DMS 273 (cell line): ENCODE measurements around the gene NOTCH4.

Source experiments
- DNase-seq: peaks from one replicate; lab custom pipeline; 2025; ENCODE audit not compliant: unreplicated experiment; lab: John Stamatoyannopoulos, UW

NOTCH4 gene

GRCh38 chr6:32167761-32168262, 56.1 kb downstream of the NOTCH4 start:
- DNase-seq, result no peak

- DNase-seq, result no peak
These were observed 56.6 kb downstream of the NOTCH4 start for GRCh38 chr6:32167154-32167760.

- DNase-seq, result peak; percentile 27
These were observed 57.3 kb downstream of the NOTCH4 start for GRCh38 chr6:32166411-32167061.

- no peak for DNase-seq
These were observed 59.6 kb downstream of the NOTCH4 start, which contains the start of gene EGFL8 for GRCh38 chr6:32164295-32164694. Gene EGFL8 (plus strand): TSS chr6:32164595. CDS start chr6:32166166, 1,571 bp downstream.

GRCh38 chr6:32163559-32164258, 60.2 kb downstream of the NOTCH4 start:
- no peak for DNase-seq

GRCh38 chr6:32158052-32158451, 65.8 kb downstream of the NOTCH4 start:
- DNase-seq, result no peak

GRCh38 chr6:32156891-32157290, 67.0 kb downstream of the NOTCH4 start:
- DNase-seq, result no peak

- DNase-seq, result peak; percentile 89
These were observed 69.2 kb downstream of the NOTCH4 start for GRCh38 chr6:32154514-32155161.

GRCh38 chr6:32153564-32154513, 70.0 kb downstream of the NOTCH4 start, which contains the start of gene PPT2:
Gene PPT2 (plus strand): TSS chr6:32154141. CDS start chr6:32154595, 454 bp downstream.
- peak; percentile 96 for DNase-seq

GRCh38 chr6:32152769-32153563, 70.9 kb downstream of the NOTCH4 start:
- DNase-seq, result peak; percentile 59

- peak; percentile 63 for DNase-seq
These were observed 71.8 kb downstream of the NOTCH4 start, which contains the start of gene PRRT1 for GRCh38 chr6:32151863-32152768. Gene PRRT1 (minus strand): TSS chr6:32151939. CDS start chr6:32151827, 112 bp downstream.

- peak; percentile 95 for DNase-seq
These were observed 72.5 kb downstream of the NOTCH4 start for GRCh38 chr6:32151181-32151862.

GRCh38 chr6:32149932-32150870, 73.7 kb downstream of the NOTCH4 start:
- DNase-seq, result no peak

- DNase-seq, result no peak
These were observed 74.6 kb downstream of the NOTCH4 start for GRCh38 chr6:32149092-32149755.

GRCh38 chr6:32148289-32149091, 75.4 kb downstream of the NOTCH4 start:
- DNase-seq, result no peak
